GM19043 (cell line): Measurements from ENCODE around the gene RBM4B.
"Not testable (repeated sequence)": the region's sequence is repeated elsewhere in the genome, so short reads cannot be mapped to it uniquely, and the experiment has no call there.

ENCODE experiments used
- ATAC-seq: cut with Tn5 transposase; IDR thresholded peaks from one replicate; pipeline ENCODE4 v1.9.1; 2021; ENCODE audit warnings: low read depth; ENCODE audit not compliant: unreplicated experiment

The RBM4B gene

DNA sequence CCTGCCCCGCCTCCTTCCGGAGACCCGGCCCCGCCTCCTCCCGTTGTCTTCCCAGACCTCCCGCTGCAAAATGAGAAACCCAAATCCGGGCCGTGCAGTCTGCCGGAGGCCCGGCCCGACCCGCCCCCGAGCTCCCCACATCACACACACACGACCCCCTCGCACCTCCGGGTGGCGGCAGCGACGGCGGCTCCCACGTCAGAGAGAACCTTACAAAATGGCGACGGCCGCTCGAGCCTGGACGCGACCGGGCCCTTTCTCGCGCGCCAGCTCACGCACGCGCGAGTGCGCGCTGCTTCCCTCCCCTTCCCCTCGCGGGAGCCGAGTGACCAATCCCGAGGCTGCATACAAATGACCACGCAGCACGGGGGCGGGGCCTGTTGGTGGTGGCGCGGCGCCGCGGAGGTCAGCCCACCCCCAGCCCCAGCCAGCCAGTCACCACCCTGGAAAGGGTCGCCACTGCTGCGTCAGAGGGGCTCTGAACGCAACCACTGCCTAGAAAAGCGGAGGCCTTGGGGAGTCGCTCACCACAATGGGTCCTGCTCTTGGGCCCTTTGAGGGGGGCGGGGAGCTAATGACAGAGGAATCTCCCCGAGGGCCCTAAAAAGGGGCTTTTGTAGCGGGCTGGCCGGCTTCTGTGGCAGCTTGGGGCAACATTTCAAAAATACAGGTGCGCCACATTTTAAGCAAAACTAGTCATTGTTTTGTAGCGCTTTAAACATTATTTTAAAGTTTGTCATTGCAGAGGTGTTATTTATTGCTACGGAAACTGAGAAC, at the start of gene RBM4B:
Gene RBM4B (minus strand): TSS at position 289 of the 777 bp plus-strand sequence. CDS start 808 bp downstream, outside the sequence.
- ATAC-seq: peak; percentile 79

DNA sequence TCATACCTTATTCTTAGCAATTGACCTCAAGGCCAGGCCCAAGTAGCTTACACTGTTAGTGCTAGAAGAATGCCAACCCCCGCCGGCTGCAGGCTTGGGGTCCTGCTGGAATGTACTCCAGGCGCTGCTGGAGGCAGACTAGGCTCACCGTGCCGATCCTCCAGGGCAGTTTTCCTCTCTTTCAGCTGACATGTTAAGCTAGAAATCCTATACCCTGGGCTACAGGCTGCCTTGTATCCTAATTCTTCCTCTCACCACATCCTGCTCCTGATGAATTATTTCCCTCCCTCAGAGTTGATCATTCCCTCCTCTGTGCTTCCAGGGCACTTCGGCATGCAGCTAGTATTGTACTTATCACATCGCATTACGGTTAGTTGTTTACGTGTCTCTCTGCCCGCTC, 48.0 kb upstream of the RBM4B start:
- ATAC-seq: no peak

GRCh38 chr11:66725114-66725513, 47.4 kb upstream of the RBM4B start:
- ATAC-seq: no peak

DNA sequence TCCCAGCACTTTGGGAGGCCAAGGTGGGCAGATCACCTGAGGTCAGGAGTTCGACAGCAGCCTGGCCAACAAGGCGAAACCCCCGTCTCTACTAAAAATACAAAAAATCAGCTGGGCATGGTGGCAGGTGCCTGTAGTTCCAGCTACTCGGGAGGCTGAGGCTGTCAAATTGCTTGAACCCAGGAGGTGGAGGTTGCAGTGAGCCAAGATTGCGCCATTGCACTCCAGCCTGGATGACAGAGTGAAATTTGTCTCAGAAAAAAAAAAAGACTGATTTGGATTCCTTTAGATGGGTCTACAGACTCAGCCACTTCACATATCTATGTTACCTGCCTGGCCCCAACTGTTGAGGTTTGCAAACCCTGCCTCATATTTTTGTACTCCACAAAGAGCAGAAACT, 46.5 kb upstream of the RBM4B start:
- not testable (repeated sequence) for ATAC-seq

- ATAC-seq: no peak
Observed at GRCh38 chr11:66723693-66724092, 46.0 kb upstream of the RBM4B start.

DNA sequence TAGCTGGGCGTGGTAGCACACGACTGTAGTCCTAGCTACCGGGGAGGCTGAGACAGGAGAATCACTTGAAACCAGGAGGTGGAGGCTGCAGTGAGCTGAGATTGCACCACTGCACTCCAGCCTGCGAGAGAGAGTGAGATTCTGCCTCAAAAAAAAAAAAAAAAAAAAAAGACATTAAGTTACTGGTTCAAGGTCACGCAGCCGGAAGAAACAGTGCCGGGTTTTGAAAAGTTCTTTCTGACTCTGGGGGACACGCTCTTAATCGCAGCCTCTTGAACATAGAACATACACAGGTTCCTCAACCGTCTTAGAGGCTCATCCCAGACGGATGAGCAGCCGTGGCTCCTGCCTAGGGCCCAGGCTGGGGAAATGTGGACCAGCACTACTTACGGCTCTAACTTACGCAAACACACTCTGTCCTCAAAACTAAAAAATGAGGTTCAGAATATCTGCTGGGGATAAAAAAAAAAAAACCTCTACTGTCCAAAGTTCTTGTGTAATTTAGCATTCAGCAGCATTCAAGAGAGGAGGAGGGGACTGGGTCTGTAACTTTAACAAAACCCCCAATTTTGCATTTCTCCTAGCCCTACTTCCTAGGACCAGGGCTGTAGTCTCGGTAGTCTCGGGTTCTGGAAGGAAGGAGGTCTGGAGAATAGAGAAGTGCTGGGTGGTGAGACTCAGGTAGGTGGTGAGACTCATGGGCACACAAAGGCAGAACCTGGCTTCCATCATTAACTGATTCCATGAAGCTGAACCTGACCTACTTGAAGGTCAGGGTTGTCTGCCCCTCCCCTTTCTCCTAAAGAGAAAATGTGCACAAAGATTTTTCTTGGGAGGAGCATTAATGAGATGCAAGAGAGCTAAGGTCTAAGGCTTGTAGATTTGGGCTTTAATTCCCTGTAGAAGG, 45.3 kb upstream of the RBM4B start:
- no peak for ATAC-seq

DNA sequence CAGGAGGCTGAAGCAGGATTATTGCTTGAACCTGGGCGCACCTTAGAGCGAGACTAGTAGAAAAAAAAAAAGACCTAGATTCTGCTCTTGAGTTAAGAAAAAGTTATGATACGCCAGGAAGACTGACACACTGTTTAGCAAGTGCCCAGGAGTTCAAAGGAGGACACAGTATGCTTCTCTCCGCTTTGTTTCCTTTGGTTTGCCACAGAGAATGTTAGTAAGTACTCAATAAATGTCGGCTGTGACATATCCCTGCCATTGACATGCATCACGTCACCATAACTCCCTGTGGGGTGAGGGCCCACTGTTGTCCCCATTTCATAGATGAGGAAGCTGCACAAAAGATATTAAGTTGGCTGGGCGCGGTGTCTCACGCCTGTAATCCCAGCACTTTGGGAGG, 44.3 kb upstream of the RBM4B start:
- ATAC-seq: no peak

GRCh38 chr11:66720899-66721470, 43.3 kb upstream of the RBM4B start:
- no peak for ATAC-seq

- no peak for ATAC-seq
Observed at GRCh38 chr11:66720223-66720898, 42.7 kb upstream of the RBM4B start.

DNA sequence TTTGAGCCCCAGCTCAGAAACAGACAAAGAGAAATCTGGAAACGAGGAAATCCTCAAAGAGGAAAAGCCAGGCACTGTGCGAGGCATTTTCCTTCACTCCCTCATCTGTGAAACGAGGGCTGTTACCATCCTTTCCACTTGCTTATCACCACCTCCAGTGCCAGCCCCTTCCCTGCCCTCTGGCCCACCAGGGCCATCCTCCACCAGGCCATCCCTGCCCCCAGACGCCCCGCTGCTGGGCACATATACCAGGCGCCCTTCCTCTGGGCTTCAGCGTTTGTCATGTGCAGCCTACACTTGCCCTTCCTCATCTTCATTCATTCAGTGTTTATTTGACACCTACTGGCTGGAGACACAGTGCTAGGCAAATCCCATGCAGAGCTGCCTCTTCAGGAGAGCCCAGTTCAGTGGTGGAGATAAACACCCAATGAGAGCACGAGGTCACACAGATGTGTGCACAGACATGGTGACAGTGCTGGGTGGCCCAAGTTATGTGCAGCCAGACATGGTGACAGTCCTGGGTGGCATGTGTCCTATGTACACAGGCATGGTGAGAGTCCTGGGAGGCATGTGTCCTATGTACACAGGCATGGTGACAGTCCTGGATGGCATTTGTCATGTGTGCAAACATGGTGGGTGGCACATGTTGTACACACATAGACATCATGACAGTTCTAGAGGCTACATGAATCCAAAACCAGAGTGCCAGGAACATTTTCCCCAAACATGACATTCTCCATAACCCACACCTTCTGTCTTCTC, 41.6 kb upstream of the RBM4B start:
- no peak for ATAC-seq

- ATAC-seq: no peak
Observed at GRCh38 chr11:66718320-66718971, 40.8 kb upstream of the RBM4B start.

DNA sequence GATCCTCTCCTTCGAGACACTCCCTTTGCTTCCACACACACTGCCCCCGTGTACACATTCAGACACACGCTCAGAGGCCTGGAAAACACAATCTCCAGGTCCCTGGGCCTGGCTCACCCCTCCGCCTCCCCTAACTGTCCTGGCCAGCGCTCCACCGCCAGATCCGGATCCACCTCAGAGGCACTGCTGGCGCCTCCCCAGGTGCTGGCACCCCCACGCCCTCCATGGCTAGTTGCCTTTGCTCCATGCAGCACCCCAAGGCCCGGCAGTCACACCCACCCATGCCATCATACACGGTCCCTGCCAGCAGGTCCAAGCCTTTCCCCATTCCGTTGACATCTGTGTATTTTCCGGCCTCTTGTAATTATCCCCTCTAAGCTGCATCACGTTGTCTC, 40.2 kb upstream of the RBM4B start:
- ATAC-seq: no peak

- ATAC-seq: no peak
Observed at GRCh38 chr11:66716996-66717395, 39.3 kb upstream of the RBM4B start.

- ATAC-seq: no peak
Observed at GRCh38 chr11:66715346-66716085, 37.8 kb upstream of the RBM4B start.

- no peak for ATAC-seq
Observed at GRCh38 chr11:66713746-66714480, 36.2 kb upstream of the RBM4B start.

- ATAC-seq: no peak
Observed at GRCh38 chr11:66710384-66710930, 32.8 kb upstream of the RBM4B start.

DNA sequence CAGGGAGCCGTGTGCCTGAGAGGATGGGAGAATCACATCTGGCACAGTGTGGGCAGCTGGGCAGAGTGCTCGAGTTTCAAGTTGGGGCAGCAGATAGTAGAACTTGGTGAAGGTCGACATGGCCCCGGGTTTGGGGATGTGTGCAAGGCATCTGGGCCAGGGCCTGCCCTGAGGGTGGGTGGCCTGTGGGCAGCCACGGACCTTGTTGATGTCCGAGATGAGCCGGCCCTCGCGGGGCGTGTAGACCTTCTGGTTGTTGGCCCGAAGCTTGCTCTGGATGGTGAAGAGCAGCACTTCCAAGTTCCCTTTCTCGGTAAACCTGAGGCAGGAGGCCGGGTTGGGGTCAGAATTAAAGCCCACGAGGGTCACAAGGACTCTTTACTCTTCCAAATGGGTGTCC, 31.0 kb upstream of the RBM4B start:
- no peak for ATAC-seq

DNA sequence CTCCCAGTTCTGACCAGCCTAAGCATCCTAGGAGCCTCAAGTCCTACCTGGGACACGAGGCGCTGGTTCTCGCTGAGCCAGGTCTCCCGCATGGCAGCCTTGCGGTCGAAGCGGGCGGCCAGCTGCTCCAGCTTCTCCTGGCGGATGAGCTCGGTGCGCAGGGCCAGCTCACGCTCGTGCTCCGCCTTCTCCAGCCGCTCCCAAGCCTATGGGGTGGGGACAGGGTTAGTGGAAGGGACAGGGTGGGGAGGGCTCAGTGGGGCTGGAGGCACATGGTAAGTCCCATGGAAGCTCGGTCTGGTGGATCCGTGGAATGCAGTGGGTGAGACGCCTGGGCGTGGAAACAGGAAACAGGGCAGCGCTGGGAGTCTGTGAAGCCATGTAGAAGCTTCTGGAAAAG, 30.4 kb upstream of the RBM4B start:
- no peak for ATAC-seq
